Measurements from ENCODE around the gene ZBTB38.

The ZBTB38 gene

GRCh38 chr3:141387516-141387915 is 19.2 kb downstream of the ZBTB38 start:
- TF ChIP-seq ZFX (IDR thresholded peaks at IDR 0.05): no peak
- TF ChIP-seq CTCF (conservative IDR thresholded peaks at IDR 0.05): no peak
- no peak overlapping the region for H3K27ac ChIP-seq

GRCh38 chr3:141388395-141388794 is 20.1 kb downstream of the ZBTB38 start:
- TF ChIP-seq CTCF (conservative IDR thresholded peaks at IDR 0.05) (no peak), ZFX (IDR thresholded peaks at IDR 0.05) (no peak)
- H3K27ac ChIP-seq: no peak overlapping the region

GRCh38 chr3:141388823-141389621 is 20.7 kb downstream of the ZBTB38 start:
- H3K27ac ChIP-seq: no peak overlapping the region
- TF ChIP-seq CTCF (conservative IDR thresholded peaks at IDR 0.05) (no peak), ZFX (IDR thresholded peaks at IDR 0.05) (no peak)

GRCh38 chr3:141389703-141390102 is 21.4 kb downstream of the ZBTB38 start:
- H3K27ac ChIP-seq: no peak overlapping the region
- TF ChIP-seq ZFX (IDR thresholded peaks at IDR 0.05) (no peak), CTCF (conservative IDR thresholded peaks at IDR 0.05) (no peak)

GRCh38 chr3:141390747-141391146 is 22.4 kb downstream of the ZBTB38 start:
- H3K27ac ChIP-seq: no peak overlapping the region
- no peak for TF ChIP-seq CTCF (conservative IDR thresholded peaks at IDR 0.05)
- TF ChIP-seq ZFX (IDR thresholded peaks at IDR 0.05): no peak

GRCh38 chr3:141391298-141391990 is 23.1 kb downstream of the ZBTB38 start:
- TF ChIP-seq ZFX (IDR thresholded peaks at IDR 0.05) (no peak), CTCF (conservative IDR thresholded peaks at IDR 0.05) (no peak)
- H3K27ac ChIP-seq: no peak overlapping the region

- H3K27ac ChIP-seq: no peak overlapping the region
- TF ChIP-seq ZFX (IDR thresholded peaks at IDR 0.05) (no peak), CTCF (conservative IDR thresholded peaks at IDR 0.05) (no peak)
Measured at GRCh38 chr3:141391991-141392316, 23.6 kb downstream of the ZBTB38 start.
